GM12865 (cell line): ENCODE data around the gene CXCR6.

Source experiments
- DNase-seq: peaks from one replicate; pipeline ENCODE4 v3.0.0; 2010; ENCODE audit warnings: low read depth
- H3K4me3 ChIP-seq: 2 replicates; pipeline ENCODE4 v1.5.1; 2011; ENCODE audit warnings: mild to moderate bottlenecking, low read depth, low read length, control low read depth
- TF ChIP-seq, protein P1 (sequence below): IDR thresholded peaks from 2 replicates; pipeline ENCODE4 v1.5.1; 2011; ENCODE audit warnings: low read length, control low read depth, low read depth, inconsistent platforms; ENCODE audit not compliant: insufficient read depth; ENCODE audit errors: missing control alignments

CXCR6 gene

DNA sequence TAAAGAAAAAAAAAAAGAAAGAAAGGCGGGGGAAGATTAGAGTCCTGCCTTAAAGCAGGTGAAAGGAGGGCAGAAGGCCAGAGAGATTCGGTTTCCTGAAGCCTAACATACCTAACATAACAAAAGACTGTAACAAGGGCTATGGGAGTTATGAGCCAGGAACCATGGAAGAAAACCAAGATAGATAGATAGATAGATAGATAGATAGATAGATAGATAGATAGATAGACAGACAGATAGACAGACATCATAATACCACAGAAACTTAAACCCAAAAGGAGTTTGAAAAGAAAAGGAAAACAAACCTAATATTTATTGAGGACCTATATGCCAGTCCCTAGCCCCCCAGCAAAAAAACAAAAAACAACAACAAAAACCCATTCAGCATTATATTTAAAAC is 54.7 kb downstream of the CXCR6 start:
- TF ChIP-seq, protein P1, sequence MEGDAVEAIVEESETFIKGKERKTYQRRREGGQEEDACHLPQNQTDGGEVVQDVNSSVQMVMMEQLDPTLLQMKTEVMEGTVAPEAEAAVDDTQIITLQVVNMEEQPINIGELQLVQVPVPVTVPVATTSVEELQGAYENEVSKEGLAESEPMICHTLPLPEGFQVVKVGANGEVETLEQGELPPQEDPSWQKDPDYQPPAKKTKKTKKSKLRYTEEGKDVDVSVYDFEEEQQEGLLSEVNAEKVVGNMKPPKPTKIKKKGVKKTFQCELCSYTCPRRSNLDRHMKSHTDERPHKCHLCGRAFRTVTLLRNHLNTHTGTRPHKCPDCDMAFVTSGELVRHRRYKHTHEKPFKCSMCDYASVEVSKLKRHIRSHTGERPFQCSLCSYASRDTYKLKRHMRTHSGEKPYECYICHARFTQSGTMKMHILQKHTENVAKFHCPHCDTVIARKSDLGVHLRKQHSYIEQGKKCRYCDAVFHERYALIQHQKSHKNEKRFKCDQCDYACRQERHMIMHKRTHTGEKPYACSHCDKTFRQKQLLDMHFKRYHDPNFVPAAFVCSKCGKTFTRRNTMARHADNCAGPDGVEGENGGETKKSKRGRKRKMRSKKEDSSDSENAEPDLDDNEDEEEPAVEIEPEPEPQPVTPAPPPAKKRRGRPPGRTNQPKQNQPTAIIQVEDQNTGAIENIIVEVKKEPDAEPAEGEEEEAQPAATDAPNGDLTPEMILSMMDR = no peak
- H3K4me3 ChIP-seq = no peak overlapping the region
- no peak for DNase-seq
